Fibroblast of skin of back (primary cell): Measurements from ENCODE around the gene IFT25.
"Not testable (repeated sequence)": the region's sequence is repeated elsewhere in the genome, so short reads cannot be mapped to it uniquely, and the experiment has no call there.

Experiments
- DNase-seq: peaks from one replicate; pipeline ENCODE4 v3.0.0-alpha.2; 2013

Gene IFT25

DNA sequence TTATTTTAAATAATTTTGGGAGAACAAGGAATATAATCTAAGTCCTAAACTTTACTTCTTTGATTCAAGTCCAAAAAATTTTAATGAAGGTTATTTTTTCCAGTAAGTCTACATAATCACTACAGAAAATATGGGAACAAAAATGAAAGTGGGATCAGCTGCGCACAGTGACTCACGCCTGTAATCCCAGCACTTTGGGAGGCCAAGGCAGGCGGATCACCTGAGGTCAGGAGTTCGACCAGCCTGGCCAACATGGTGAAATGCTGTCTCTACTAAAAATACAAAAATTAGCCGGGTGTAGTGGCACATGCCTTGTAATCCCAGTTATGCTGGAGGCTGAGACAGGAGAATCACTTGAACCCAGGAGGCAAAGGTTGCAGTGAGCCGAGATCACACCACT is 61.9 kb downstream of the IFT25 start:
- DNase-seq, result not testable (repeated sequence)

DNA sequence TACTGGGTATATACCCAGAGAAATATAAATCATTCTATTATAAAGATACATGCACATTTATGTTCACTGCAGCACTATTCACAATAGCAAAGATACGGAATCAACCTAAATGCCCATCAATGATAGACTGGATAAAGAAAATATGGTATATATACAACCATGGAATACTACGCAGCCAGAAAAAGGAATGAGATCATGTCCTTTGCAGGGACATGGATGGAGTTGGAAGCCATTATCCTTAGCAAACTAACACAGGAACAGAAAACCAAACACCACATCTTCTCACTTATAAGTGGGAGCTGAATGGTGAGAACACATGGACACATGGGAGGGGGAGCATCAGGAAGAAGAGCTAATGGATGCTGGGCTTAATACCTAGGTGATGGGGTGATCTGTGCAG is 63.6 kb downstream of the IFT25 start:
- DNase-seq, result not testable (repeated sequence)

DNA sequence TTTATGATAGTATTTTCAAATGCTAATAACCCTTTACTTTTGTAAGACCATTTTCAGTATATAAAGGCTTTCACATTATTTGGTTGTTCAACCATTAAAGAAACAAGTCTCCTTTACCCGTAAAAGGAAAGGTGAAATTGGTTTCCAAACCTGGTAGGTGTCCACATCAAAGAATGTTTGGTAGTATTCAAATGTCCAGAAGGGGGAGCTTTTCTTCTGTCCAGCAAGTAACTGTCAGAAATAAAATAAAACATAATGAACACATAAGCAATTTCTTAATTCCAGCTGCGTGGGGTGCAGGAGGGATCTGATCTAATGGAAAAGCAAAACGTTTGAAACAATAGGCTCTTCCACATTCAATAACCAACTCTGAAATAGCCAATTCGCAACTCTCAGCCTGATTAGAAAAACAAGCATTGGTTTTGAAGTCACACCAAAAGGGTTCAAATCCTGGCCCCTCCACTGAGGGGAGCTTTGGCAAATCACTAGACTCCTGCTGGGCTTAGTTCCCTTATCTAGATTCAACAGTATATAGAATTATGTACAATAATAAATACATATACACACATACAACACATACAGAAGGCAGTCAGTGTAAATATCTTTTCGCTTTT is 66.9 kb downstream of the IFT25 start:
- peak; percentile 42 for DNase-seq

DNA sequence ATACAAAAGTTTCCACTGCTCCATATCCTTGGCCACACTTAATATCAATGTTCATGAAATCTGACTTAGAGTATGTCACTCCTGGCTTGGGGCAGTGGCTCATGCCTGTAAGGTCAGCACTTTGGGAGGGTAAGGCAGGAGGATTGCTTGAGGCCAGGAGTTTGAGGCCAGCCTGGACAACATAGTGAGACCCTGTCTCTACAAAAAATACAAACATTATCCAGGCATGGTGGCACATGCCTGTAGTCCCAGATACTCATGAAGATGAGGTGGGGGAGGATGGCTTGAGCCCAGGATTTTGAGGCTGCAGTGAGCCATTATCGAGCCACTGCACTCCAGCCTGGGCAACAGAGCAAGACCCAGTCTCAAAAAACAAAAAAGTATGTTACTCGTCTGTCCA is 70.3 kb downstream of the IFT25 start:
- not testable (repeated sequence) for DNase-seq

DNA sequence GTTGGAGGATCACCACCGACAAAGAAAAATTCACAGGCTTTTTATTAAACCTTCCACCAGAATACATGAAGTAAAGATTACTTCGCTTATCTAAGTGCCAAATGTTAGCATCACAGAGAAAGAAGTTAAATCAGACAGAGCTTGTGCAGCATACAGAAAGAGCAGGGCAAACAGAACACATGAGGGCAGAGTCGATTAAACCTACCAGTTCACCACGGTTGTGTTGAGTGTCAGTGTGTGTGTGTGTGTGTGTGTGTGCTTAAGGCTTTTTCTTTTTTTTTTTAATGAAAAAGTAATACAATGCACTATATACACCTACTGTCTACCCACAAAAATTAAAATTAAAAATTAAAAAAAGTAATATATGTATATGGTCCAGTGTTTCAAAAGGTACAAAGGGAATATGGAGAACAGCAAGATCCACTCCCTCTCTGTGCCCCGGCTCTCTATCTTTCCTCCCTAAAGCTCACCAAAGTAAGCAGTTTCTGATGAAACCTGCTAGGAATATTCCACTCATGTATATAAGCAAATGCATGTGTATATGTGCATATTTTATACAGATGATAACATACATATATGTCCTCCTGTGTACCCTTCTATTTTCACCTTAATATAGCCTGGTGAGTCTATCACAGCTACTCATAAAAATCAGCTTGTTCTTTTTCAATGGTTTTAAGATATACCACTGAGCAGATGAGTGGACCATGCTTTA is 73.6 kb downstream of the IFT25 start:
- no peak for DNase-seq
